Measurements from ENCODE around the gene PTK7.

The PTK7 gene

DNA sequence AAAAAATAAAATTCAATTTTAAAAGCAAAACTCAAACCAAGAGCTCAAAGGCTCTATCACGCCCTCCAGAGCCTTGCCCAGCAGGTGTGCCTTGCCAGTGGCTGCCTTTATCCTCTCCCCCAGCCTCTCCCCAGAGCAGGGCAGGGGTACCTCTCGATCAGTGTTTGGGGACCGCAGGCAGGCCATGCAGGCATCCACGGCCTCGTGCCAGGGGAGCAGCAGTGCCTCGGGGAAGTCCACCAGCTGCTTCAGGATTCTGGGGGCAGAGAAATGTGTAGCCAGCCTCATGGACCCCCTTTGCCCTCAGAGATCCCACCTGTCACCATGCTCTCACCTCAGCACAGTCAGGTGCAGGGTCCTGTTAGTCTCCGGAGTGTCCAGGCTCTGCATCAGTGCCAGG is 28.1 kb upstream of the PTK7 start:
- H3K9me3 Mint-ChIP-seq: no peaks in the 10 kb centered on the region
- ATAC-seq (no peak), DNase-seq (no peak)
- H3K27me3 Mint-ChIP-seq: no peaks in the 10 kb centered on the region
- no peak overlapping the region for H3K4me3 Mint-ChIP-seq
- H3K4me1 Mint-ChIP-seq: peaks cover 31% of the 10 kb centered on the region
- H3K27ac Mint-ChIP-seq: no peak overlapping the region

DNA sequence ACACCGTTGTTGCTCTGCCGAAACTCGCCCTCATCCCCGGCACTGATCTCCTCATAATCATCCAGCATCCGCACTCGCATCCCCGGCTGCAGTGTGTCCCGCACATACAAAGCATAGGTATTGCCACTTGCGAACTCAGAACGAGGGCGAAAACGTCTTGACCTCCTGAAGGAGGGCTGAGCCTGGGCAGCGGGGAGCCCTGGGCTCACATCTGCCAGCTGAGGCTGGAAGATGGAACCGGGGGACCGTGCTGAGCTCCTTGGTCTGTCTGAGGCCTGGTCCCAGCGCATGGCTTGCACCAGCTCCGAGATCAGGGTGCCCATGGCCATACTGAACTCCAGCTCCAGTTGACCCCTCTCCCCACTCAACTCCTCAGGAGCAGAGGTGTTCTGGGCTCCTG is 25.1 kb upstream of the PTK7 start:
- H3K9me3 Mint-ChIP-seq: no peaks in the 10 kb centered on the region
- H3K4me1 Mint-ChIP-seq: peaks cover 49% of the 10 kb centered on the region
- H3K4me3 Mint-ChIP-seq: no peak overlapping the region
- DNase-seq (no peak), ATAC-seq (no peak)
- H3K27ac Mint-ChIP-seq: peak overlapping the region in 1 of 2 donors; percentile 59
- H3K27me3 Mint-ChIP-seq: no peaks in the 10 kb centered on the region

DNA sequence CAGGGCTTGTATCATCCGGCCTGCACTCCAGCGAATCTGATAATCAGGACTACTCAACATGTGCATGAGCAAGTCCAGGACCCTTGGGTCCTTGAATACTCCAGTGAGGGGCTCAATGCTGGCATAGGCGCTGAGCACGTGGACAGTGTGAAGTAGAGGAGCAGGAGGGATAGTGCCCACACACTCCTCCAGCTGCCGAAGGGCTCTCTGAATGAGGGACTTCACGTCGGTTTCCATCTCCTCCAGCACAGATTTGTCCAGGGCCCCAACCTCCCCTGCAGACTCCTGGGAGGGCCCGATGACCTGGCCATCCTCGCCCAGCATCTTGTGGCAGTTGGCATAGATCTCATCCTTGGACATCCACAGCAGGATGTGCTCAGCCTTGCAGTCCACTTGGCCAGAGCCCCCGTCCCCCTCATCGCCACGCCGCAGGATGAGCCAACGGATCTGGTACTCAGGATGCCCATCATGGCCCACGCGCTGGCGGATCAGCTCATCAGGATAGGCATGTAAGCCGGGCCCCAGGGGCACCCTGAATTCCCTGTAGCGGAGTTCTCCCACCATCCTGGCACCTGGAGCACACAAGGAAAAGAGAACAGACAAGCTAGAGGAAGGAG is 23.8 kb upstream of the PTK7 start:
- Mint-ChIP-seq H3K27me3 (no peaks in the 10 kb centered on the region), H3K4me3 (peak overlapping the region; percentile 98 to 99), H3K4me1 (peaks cover 52% of the 10 kb centered on the region), H3K27ac (peak overlapping the region; percentile 89 to 99), H3K9me3 (no peaks in the 10 kb centered on the region)
- no peak for ATAC-seq
- DNase-seq: no peak

DNA sequence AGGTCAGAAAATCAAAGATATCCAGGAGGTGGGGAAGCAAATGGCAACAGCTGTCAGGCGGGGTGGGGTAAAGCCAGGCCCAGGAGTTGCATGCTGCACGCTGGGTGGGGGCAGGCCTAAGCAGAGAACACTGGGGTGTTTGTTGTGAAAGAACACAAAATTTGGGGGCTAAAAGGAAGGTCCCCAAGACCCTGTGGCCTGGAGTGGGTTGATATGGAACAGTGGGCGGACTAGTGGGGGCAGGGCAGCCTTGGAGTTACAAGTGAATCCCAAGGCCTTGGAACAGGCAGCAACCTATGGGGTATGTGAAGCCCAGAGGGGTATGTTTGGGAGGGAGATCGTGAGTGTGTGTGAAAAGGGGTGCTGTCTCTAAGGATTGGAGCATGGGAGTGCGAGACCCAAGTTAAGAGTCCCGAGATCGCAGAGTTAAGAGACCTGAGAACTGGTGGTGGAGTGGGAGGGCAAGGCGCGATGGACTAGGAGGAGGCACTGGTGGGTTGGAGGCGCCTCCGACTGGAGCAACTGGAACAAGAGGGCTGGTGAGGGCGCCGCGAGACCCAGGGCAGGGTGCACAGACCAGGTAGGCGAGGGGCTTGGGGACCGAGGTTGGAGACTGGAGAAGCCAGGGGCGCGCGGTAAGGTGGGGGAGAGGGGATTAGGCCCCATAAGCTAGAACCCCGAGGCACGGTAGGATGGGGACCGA is 23.1 kb upstream of the PTK7 start:
- DNase-seq (peak in 1 of 2 donors; percentile 30), ATAC-seq (peak; percentile 54)
- no peaks in the 10 kb centered on the region for H3K27me3 Mint-ChIP-seq
- peaks cover 57% of the 10 kb centered on the region for H3K4me1 Mint-ChIP-seq
- H3K9me3 Mint-ChIP-seq: no peaks in the 10 kb centered on the region
- peak overlapping the region; percentile 98 to 99 for H3K4me3 Mint-ChIP-seq
- peak overlapping the region; percentile 98 to 99 for H3K27ac Mint-ChIP-seq

DNA sequence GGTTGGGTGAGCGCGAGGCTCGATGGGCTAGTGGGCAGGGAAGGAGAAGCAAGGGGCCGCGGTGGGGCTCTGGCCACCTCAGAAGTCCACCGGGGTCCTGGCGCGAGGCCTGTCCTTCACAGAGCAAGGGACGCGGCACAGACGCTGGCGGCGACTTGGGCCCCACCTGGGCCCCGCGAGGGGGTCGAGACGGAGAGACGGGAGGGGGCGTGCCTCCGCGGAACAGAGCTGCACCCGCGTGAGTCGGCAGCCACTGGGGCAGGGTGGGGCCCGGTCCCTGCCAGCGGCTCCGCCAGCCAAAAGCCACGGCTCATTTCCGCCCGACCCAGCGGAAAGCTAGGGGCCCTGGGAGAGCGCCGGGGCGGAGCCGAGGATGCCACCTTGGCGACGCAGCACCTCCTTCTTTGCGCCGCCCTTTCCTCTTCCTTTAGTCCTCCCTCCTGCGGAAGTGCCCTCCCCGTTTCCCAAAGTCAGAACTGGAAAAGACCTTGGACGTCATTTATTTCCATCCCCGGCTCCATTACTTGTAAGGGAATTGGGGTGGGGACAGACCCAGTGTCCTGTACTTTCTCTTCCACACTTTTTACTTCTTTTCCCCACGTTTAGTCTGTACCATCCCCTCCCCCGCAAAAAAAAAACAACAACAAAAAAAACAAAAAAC is 22.4 kb upstream of the PTK7 start, which contains the start of gene CUL7:
Gene CUL7, minus strand, starts transcription at position 307 of the 661 bp plus-strand sequence. CDS start 1,063 bp downstream, outside the sequence.
- Mint-ChIP-seq H3K27me3 (no peaks in the 10 kb centered on the region), H3K9me3 (no peaks in the 10 kb centered on the region), H3K4me1 (peaks cover 64% of the 10 kb centered on the region), H3K4me3 (peak within 1 kb of the TSS; percentile 98 to 99), H3K27ac (peak within 1 kb of the TSS; percentile 98 to 99)
- DNase-seq (peak; percentile 88 to 92), ATAC-seq (peak; percentile 99)

DNA sequence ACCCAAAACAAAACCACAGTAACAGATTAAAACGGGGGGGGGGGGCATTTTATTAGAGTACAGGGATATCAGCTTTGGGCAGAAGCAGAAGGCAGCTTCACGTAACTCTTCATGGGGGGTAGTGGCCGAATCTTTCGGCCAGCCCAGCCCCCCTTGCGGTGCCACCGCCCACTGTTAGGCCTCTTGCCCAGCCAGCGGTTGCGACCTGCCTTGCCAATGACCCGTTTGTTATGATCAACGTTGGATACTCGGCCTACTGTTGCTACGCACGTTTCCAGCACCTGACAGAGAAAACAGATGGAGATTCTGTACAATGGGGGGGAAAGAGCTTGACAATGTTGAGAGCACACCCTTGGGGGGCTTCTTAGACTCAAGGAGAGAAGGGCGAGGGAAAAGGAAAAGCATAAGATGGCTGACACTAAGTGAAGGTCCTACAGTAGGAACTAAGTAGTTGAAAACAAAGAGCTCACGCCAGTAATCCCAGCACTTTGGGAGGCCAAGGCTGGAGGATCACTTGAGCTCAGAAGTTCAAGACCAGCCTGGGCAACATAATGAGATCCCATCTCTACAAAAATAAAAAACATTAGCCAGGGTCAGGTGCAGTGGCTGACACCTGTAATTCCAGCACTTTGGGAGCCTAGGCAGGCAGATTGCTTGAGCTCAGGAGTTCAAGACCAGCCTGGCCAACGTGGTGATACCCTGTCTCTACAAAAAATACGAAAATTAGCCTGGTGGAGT is 21.7 kb upstream of the PTK7 start:
- no peak for ATAC-seq
- Mint-ChIP-seq H3K4me1 (peaks cover 67% of the 10 kb centered on the region), H3K9me3 (no peaks in the 10 kb centered on the region), H3K27ac (peak overlapping the region; percentile 98 to 99), H3K4me3 (peak overlapping the region; percentile 98 to 99), H3K27me3 (no peaks in the 10 kb centered on the region)
- DNase-seq: no peak

DNA sequence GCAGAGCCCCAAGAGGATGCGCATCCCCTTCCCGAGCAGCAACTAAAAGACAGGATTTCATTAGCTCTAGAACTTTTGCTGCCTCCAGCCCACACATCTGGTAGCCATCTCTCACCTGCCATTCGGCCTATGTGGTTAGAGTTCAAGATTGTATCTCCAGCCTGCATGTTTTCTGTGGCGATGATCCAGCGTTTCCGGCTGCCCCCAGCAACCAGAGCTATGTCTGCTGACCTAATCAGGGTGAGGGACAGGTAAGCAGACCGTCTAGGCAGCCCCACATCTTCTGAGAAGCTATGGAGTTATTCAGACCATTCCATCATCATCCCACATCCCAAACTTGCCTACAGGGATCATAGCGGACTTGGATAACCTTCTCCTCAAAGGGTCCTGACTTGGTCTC is 20.1 kb upstream of the PTK7 start:
- no peak for ATAC-seq
- H3K27me3 Mint-ChIP-seq: no peaks in the 10 kb centered on the region
- H3K9me3 Mint-ChIP-seq: no peaks in the 10 kb centered on the region
- H3K27ac Mint-ChIP-seq: peak overlapping the region in 1 of 2 donors; percentile 75
- H3K4me3 Mint-ChIP-seq: peak overlapping the region in 1 of 2 donors; percentile 19
- DNase-seq: no peak
- H3K4me1 Mint-ChIP-seq: peaks cover 67% of the 10 kb centered on the region

DNA sequence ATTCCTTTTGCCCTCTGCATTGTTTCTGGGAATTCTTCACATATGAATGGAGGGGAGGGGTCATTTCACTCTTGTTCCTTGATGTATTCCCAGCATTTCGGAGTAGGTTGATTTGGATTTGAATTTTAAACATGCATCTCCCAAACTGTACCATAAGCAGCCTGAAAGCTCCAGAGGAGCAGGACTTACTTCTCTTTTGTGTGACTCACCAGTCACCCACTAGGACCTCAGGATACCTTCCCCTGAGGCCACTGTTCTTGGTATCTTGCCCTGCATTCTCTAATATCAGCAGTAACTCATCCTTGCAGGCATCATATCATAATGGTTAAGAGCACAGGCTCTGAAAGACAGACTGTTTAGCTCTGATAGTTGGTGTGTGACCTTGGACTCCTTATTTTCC is 17.6 kb upstream of the PTK7 start:
- peak overlapping the region; percentile 98 to 99 for H3K27ac Mint-ChIP-seq
- DNase-seq (no peak), ATAC-seq (no peak)
- H3K27me3 Mint-ChIP-seq: no peaks in the 10 kb centered on the region
- peaks cover 49% of the 10 kb centered on the region for H3K4me1 Mint-ChIP-seq
- peak overlapping the region; percentile 88 to 93 for H3K4me3 Mint-ChIP-seq
- H3K9me3 Mint-ChIP-seq: no peaks in the 10 kb centered on the region

DNA sequence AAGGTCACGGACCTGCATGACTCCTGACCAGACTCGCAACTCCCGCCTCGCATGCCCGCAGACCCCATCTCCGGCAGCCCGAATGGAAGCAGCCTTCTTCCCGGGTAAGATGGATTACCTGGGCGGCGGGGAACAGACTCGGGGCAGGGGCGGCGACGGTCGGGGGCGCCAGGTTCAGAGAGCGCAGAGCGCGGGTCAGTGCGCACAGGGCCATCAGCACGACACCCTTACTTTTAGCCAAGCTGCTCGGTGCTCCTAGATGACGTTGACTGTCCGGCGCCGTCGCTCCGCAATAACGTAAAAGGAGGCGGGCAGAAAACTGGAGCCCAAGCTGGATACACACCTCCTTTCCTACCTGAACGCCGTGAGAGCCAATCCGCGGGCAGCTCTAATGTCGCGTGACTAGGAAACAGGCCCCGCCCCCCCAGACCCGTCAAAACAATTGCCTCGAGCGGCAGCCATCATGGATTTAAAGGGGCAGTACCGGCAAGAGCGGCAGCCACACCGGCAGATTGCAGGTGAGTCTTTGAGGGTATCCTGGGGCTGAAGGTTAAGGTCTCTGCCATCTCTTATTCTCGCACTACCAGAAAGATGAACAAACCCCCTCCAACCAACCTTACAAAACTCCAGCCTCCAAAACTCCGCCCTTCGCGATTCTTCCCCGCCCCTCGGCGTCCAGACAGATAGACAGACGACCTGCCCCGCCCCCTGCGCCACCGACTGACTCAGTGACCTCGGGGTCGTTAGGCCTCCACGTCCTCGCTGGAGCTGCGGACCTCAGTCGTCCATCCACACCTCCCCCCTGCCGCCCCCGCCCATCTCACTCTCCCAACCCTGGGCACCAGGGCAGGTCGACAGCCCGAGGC is 16.7 kb upstream of the PTK7 start, which contains the start of the genes KLC4 and MRPL2:
Gene KLC4, plus strand, starts transcription at position 464 of the 866 bp plus-strand sequence. CDS start 1,705 bp downstream, outside the sequence.
Gene MRPL2, minus strand, starts transcription at position 267 of the 866 bp plus-strand sequence. Its CDS starts 53 bp downstream, at position 214.
- ATAC-seq (peak; percentile 97), DNase-seq (peak; percentile 94 to 97)
- peak within 1 kb of the TSS; percentile 88 to 93 for H3K4me3 Mint-ChIP-seq
- H3K27me3 Mint-ChIP-seq: no peaks in the 10 kb centered on the region
- peaks cover 42% of the 10 kb centered on the region for H3K4me1 Mint-ChIP-seq
- no peaks in the 10 kb centered on the region for H3K9me3 Mint-ChIP-seq
- peak within 1 kb of the TSS; percentile 98 to 99 for H3K27ac Mint-ChIP-seq

DNA sequence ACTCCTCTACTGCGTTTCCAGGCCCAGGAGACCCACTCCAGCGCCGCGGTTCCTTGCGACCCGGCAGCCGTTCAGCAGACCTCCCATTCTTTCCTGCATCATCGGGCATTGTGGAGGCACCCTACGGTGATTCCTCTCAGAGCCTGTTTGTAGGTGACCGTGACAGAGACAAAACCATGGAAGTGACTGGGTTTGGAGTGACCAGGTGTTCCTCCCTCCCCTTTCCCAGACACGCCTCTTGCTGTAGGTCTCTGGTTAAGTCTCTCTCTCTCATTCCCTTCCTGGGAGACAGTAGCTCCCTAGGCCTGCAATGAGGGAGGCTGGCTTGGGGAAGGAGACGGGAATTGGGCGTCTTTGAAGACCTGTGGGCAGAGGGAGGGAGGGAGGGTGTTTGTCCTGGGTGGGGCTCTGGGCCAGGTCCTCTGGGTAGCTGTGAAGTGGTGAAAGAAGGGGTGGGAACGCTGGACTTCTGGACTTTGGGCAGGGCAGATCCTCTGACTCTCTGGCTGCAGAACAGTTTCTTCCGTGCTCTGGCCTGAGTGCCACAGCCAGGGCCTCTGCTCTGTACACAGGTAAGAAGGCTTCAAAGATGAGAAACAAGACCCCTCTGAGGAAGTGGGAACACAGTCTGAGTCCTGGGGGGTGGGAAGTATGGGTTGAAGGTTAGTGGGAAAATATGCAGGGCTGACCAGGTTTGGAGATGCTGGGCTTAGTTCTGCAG is 15.9 kb upstream of the PTK7 start:
- H3K27me3 Mint-ChIP-seq: no peaks in the 10 kb centered on the region
- H3K4me1 Mint-ChIP-seq: peaks cover 40% of the 10 kb centered on the region
- ATAC-seq (no peak), DNase-seq (no peak)
- H3K4me3 Mint-ChIP-seq: peak overlapping the region; percentile 88 to 93
- no peaks in the 10 kb centered on the region for H3K9me3 Mint-ChIP-seq
- H3K27ac Mint-ChIP-seq: peak overlapping the region; percentile 98 to 99

DNA sequence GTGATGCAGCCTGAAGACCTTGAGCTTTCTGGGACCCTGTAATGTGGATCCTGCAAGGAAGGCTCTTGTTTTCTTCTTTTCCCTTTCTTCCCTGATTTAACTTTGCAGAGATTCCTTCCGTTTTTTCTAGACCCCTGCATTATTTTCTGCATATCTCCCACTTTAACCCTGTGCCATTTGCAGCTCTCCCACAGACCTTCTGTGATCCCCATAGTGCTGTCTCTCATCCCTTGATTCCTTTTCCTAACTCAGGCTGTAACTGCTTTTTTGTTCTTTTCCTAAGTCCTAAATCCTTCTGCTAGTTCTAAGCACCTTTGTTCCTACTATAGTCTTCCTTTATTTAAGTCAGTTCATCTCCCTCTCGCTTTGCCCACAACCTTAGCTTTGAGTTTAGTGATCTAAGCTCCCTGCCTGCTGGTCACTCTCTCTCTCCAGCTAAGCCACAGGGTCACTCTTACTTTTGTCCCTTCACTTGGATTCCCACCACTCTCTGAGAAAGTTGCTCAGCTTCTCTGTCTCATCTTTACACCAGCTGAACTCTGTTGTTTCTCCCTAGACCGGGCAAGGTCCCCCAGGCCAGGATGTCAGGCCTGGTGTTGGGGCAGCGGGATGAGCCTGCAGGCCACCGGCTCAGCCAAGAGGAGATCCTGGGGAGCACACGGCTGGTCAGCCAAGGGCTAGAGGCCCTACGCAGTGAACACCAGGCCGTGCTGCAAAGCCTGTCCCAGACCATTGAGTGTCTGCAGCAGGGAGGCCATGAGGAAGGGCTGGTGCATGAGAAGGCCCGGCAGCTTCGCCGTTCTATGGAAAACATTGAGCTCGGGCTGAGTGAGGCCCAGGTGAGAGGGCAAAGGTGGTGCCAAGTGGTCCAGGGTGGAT is 15.1 kb upstream of the PTK7 start:
- H3K9me3 Mint-ChIP-seq: no peaks in the 10 kb centered on the region
- no peak for ATAC-seq
- peaks cover 36% of the 10 kb centered on the region for H3K4me1 Mint-ChIP-seq
- no peaks in the 10 kb centered on the region for H3K27me3 Mint-ChIP-seq
- peak overlapping the region in 1 of 2 donors; percentile 1 for H3K27ac Mint-ChIP-seq
- DNase-seq: no peak
- peak overlapping the region; percentile 88 to 93 for H3K4me3 Mint-ChIP-seq

DNA sequence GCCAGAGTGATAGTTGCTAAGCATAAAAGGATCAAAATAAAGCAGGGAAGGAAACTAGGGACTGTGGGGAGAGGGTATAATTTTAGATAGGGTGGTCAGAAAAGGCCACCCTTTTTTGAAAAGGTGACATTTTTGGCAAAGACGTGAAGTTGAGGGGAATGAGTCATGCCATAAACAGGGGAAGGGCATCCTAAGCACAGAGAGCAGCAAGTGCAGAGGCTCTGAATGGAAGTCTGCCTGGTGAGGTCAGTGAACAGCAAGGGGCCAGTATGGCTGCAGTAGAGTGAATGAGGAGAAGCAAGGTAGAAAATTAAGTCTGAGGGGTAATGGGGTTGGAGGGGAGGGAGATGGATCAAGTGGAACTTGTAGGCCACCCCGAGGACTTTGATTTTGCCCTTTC is 14.3 kb upstream of the PTK7 start:
- Mint-ChIP-seq H3K4me3 (no peak overlapping the region), H3K27me3 (no peaks in the 10 kb centered on the region), H3K4me1 (peaks cover 33% of the 10 kb centered on the region), H3K9me3 (no peaks in the 10 kb centered on the region), H3K27ac (no peak overlapping the region)
- ATAC-seq (no peak), DNase-seq (no peak)

DNA sequence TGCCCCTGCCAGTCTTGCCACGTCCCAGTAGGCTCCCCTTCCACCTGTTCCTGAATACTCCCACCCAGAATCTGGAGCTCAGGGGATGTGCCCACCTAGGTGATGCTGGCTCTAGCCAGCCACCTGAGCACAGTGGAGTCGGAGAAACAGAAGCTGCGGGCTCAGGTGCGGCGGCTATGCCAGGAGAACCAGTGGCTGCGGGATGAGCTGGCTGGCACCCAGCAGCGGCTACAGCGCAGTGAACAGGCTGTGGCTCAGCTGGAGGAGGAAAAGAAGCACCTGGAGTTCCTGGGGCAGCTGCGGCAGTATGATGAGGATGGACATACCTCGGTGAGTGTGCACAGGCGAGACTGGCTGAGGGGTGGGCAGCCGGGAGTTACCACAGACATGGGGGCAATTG is 13.3 kb upstream of the PTK7 start:
- H3K4me3 Mint-ChIP-seq: no peak overlapping the region
- no peaks in the 10 kb centered on the region for H3K9me3 Mint-ChIP-seq
- H3K4me1 Mint-ChIP-seq: peaks cover 30% of the 10 kb centered on the region
- H3K27ac Mint-ChIP-seq: no peak overlapping the region
- ATAC-seq (no peak), DNase-seq (no peak)
- H3K27me3 Mint-ChIP-seq: no peaks in the 10 kb centered on the region
